Liver (tissue), 2 donors: ENCODE measurements around the gene EIF4E3.

ENCODE experiments used
- YY1 ChIP-seq: IDR thresholded peaks from 2 replicates; pipeline ENCODE4 v1.6.1; 2016; ENCODE audit warnings: antibody characterized with exemption, mild to moderate bottlenecking
- TF ChIP-seq, protein P1 (sequence below): IDR thresholded peaks from 2 replicates; pipeline ENCODE4 v1.6.1; 2016; ENCODE audit warnings: antibody characterized with exemption
- TF ChIP-seq, protein P2 (sequence below): fragments of 150-350 bp; IDR thresholded peaks from 2 replicates; pipeline ENCODE4 v1.5.1; 2017; ENCODE audit warnings: improper control_type of control experiment, low read depth, low read length; ENCODE audit not compliant: missing input control
- donor health status: healthy.

DNA sequence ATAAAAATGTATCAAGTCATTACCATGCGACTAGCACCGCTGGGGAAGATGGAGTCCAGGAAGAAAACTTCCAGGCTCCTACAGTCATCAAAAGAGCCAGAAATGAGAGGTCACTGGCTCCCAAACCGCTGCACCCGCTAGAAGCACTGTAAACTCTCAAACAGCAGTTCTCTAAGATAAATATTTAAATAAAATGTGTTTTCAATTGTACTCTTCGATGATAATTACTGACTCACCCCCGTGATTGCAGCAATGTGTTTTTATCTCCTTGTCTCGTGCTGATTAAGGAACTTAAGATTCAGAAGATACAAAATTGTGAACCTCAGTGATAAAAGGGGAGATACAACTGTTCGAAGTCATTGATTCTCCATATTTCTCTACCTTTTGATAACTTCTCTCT, 95.9 kb downstream of the EIF4E3 start:
- TF ChIP-seq YY1: no peak
- TF ChIP-seq, protein P1, sequence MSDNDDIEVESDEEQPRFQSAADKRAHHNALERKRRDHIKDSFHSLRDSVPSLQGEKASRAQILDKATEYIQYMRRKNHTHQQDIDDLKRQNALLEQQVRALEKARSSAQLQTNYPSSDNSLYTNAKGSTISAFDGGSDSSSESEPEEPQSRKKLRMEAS: no peak
- TF ChIP-seq, protein P2, sequence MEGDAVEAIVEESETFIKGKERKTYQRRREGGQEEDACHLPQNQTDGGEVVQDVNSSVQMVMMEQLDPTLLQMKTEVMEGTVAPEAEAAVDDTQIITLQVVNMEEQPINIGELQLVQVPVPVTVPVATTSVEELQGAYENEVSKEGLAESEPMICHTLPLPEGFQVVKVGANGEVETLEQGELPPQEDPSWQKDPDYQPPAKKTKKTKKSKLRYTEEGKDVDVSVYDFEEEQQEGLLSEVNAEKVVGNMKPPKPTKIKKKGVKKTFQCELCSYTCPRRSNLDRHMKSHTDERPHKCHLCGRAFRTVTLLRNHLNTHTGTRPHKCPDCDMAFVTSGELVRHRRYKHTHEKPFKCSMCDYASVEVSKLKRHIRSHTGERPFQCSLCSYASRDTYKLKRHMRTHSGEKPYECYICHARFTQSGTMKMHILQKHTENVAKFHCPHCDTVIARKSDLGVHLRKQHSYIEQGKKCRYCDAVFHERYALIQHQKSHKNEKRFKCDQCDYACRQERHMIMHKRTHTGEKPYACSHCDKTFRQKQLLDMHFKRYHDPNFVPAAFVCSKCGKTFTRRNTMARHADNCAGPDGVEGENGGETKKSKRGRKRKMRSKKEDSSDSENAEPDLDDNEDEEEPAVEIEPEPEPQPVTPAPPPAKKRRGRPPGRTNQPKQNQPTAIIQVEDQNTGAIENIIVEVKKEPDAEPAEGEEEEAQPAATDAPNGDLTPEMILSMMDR: no peak
